HEK293 (cell line): ENCODE results near the gene GJA9.
A peak's percentile ranks its signal among the peaks of the same experiment; 100 is the strongest.

Source experiments
- CTCF ChIA-PET: fragments of 350-600 bp; formaldehyde crosslinking; extraction: SDS; loops from one replicate; lab custom pipeline; 2021; ENCODE audit warnings: antibody characterized with exemption; lab: Yijun Ruan, JAX
- POLR2A ChIA-PET: fragments of 300-600 bp; formaldehyde crosslinking; extraction: SDS; loops from one replicate; lab custom pipeline; 2020; ENCODE audit warnings: antibody characterized with exemption, inconsistent platforms; lab: Yijun Ruan, JAX
- H3K27ac ChIP-seq: fragments of 200-500 bp; sonication (Bioruptor generic); 2 replicates; pipeline ENCODE4 v1.5.1; 2014; ENCODE audit warnings: low read depth, low read length, control low read depth, inconsistent platforms; ENCODE audit errors: extremely low read depth
- H3K36me3 ChIP-seq, 2 experiments: fragments of 200-500 bp in 1 of 2; sonication (Bioruptor generic) in 1 of 2; 1 replicate in 1 of 2; 2 replicates in 1 of 2; pipeline ENCODE4 v1.5.1; 2014 to 2017; ENCODE audit warnings: inconsistent platforms in 2 of 2, low read length in 2 of 2; ENCODE audit not compliant: control insufficient read depth in 2 of 2, insufficient read depth in 1 of 2
- H3K4me1 ChIP-seq: fragments of 200-500 bp; sonication (Bioruptor generic); 2 replicates; pipeline ENCODE4 v1.5.1; 2014; ENCODE audit warnings: mild to moderate bottlenecking, low read length, inconsistent platforms; ENCODE audit not compliant: control insufficient read depth, insufficient read depth
- H3K4me3 ChIP-seq: 2 replicates; pipeline ENCODE4 v1.5.1; 2011; ENCODE audit warnings: low read depth, mild to moderate bottlenecking, control low read depth, low read length, moderate library complexity
- H3K9me3 ChIP-seq: fragments of 200-500 bp; sonication (Bioruptor generic); 2 replicates; pipeline ENCODE4 v1.5.1; 2014; ENCODE audit warnings: low read depth, low read length, inconsistent platforms; ENCODE audit not compliant: control insufficient read depth, insufficient read depth
- BCL11A ChIP-seq: fragments of 450-650 bp; formaldehyde crosslinking; IDR thresholded peaks from 2 replicates; pipeline ENCODE4 v1.5.1; 2016; ENCODE audit warnings: low read depth, missing biosample characterization, missing genetic modification characterization
- BCL6B ChIP-seq: fragments of 450-650 bp; formaldehyde crosslinking; IDR thresholded peaks from 2 replicates; pipeline ENCODE4 v1.5.1; 2017; ENCODE audit warnings: missing biosample characterization, missing genetic modification characterization
- OSR2 ChIP-seq: fragments of 450-650 bp; formaldehyde crosslinking; IDR thresholded peaks from 2 replicates; pipeline ENCODE4 v1.5.1; 2016; ENCODE audit warnings: missing biosample characterization, missing genetic modification characterization
- PRDM4 ChIP-seq: fragments of 450-650 bp; formaldehyde crosslinking; IDR thresholded peaks from 2 replicates; pipeline ENCODE4 v1.5.1; 2017; ENCODE audit warnings: missing biosample characterization, missing genetic modification characterization
- TCF7L2 ChIP-seq: IDR thresholded peaks from 2 replicates; pipeline ENCODE4 v1.6.1; 2011; ENCODE audit warnings: low read depth, mild to moderate bottlenecking, inconsistent platforms, low read length, moderate library complexity, borderline replicate concordance
- ZBTB49 ChIP-seq: fragments of 450-650 bp; formaldehyde crosslinking; IDR thresholded peaks from 2 replicates; pipeline ENCODE4 v1.5.1; 2016; ENCODE audit warnings: missing biosample characterization, missing genetic modification characterization, low read depth
- ZFP41 ChIP-seq: fragments of 450-650 bp; formaldehyde crosslinking; IDR thresholded peaks from 2 replicates; pipeline ENCODE4 v1.5.1; 2016; ENCODE audit warnings: missing biosample characterization, missing genetic modification characterization, borderline replicate concordance
- ZNF133 ChIP-seq: fragments of 450-650 bp; formaldehyde crosslinking; IDR thresholded peaks from 2 replicates; pipeline ENCODE4 v1.5.1; 2016; ENCODE audit warnings: missing biosample characterization, missing genetic modification characterization
- ZNF157 ChIP-seq: fragments of 450-650 bp; formaldehyde crosslinking; IDR thresholded peaks from 2 replicates; pipeline ENCODE4 v1.5.1; 2016; ENCODE audit warnings: missing biosample characterization, missing genetic modification characterization
- ZNF24 ChIP-seq: fragments of 450-650 bp; formaldehyde crosslinking; IDR thresholded peaks from 2 replicates; pipeline ENCODE4 v1.5.1; 2016; ENCODE audit warnings: missing biosample characterization, missing genetic modification characterization
- ZNF366 ChIP-seq: fragments of 450-650 bp; formaldehyde crosslinking; conservative IDR thresholded peaks from 2 replicates; pipeline ENCODE4 v1.5.1; 2016; ENCODE audit warnings: missing biosample characterization, missing genetic modification characterization
- ZNF398 ChIP-seq: fragments of 450-650 bp; formaldehyde crosslinking; IDR thresholded peaks from 2 replicates; pipeline ENCODE4 v1.5.1; 2017; ENCODE audit warnings: missing biosample characterization, missing genetic modification characterization
- ZNF518A ChIP-seq: fragments of 450-650 bp; formaldehyde crosslinking; conservative IDR thresholded peaks from 2 replicates; pipeline ENCODE4 v1.5.1; 2016; ENCODE audit warnings: low read depth, missing biosample characterization, missing genetic modification characterization
- ZNF670 ChIP-seq: fragments of 450-650 bp; formaldehyde crosslinking; IDR thresholded peaks from 2 replicates; pipeline ENCODE4 v1.5.1; 2016; ENCODE audit warnings: missing biosample characterization, missing genetic modification characterization, low read depth
- ZNF776 ChIP-seq: fragments of 450-650 bp; formaldehyde crosslinking; IDR thresholded peaks from 2 replicates; pipeline ENCODE4 v1.5.0; 2017; ENCODE audit warnings: missing biosample characterization, missing genetic modification characterization, borderline replicate concordance
- ZNF792 ChIP-seq: fragments of 450-650 bp; formaldehyde crosslinking; IDR thresholded peaks from 2 replicates; pipeline ENCODE4 v1.5.1; 2016; ENCODE audit warnings: missing biosample characterization, missing genetic modification characterization

Gene GJA9

GRCh38 chr1:38917337-38917736 is 36.0 kb upstream of the GJA9 start:
- TF ChIP-seq ZNF157 (tag by site-specific recombination): no peak
- TF ChIP-seq, all 188 proteins: peak for 0
- Histone ChIP-seq H3K27ac (no peak overlapping the region), H3K9me3 (no peaks in the 10 kb centered on the region), H3K4me1 (no peaks in the 10 kb centered on the region), H3K4me3 (no peak overlapping the region), H3K36me3 (no peaks in the 10 kb centered on the region)
- ChIA-PET POLR2A (interaction anchor here (0.7 kb wide), 1 partner anchor 48 kb away, joined by 4 read pairs; no protein-coding TSS in a partner anchor), CTCF (no interaction called here)

- POLR2A ChIA-PET: no interaction called here
- Histone ChIP-seq H3K4me1 (no peaks in the 10 kb centered on the region), H3K4me3 (no peak overlapping the region), H3K36me3 (no peaks in the 10 kb centered on the region), H3K9me3 (no peaks in the 10 kb centered on the region), H3K27ac (no peak overlapping the region)
- CTCF ChIA-PET: interaction anchor here (0.9 kb wide), 1 partner anchor 764 kb away, joined by 3 read pairs; no protein-coding TSS in a partner anchor
- TF ChIP-seq ZNF518A (tag by site-specific recombination) (no peak), ZNF133 (tag by site-specific recombination) (no peak), ZNF366 (tag by site-specific recombination) (no peak), ZNF398 (tag by site-specific recombination) (no peak), ZFP41 (tag by site-specific recombination) (no peak), TCF7L2 (peak; percentile 79; the same call in 1 of the 2 replicates), BCL6B (tag by site-specific recombination) (no peak), ZNF670 (tag by site-specific recombination) (no peak), OSR2 (tag by site-specific recombination) (0 out of 2 replicates have a peak, but pooled peaks have one; percentile 7), ZNF24 (tag by site-specific recombination) (no peak), PRDM4 (tag by site-specific recombination) (0 out of 2 replicates have a peak, but pooled peaks have one; percentile 35), ZNF776 (tag by site-specific recombination) (no peak), ZNF792 (no peak), ZBTB49 (tag by site-specific recombination) (no peak), BCL11A (tag by site-specific recombination) (no peak)
These were observed 34.1 kb upstream of the GJA9 start for GRCh38 chr1:38915352-38915948.
